Prostate gland (tissue), 2 donors: ENCODE data around the gene COL23A1. TPM values are rescaled to one million over a fixed set of nuclear protein-coding genes. Genes with fewer than 3 reads are reported as not detected.

ENCODE experiments used
- DNase-seq: peaks from one replicate; pipeline ENCODE4 v3.0.0-alpha.2; 2019; ENCODE audit warnings: low spot score
- H3K27ac ChIP-seq, 2 donors: fragments of 200-600 bp; sonication (generic); 2 replicates each; pipeline ENCODE4 v1.5.1; 2017 to 2019
- H3K27me3 ChIP-seq: fragments of 200-600 bp; sonication (generic); replicated peaks from 2 replicates; pipeline ENCODE4 v1.5.1; 2019; ENCODE audit not compliant: insufficient read depth
- H3K36me3 ChIP-seq, 2 donors: fragments of 200-600 bp; sonication (generic); 1 replicate in 1 of 2; 2 replicates in 1 of 2; pipeline versions ENCODE4 v1.5.1 to v1.8.1; 2017 to 2019
- H3K4me1 ChIP-seq: fragments of 200-600 bp; sonication (generic); replicated peaks from 2 replicates; pipeline ENCODE4 v1.5.1; 2019
- H3K4me3 ChIP-seq, 2 donors: fragments of 200-600 bp; sonication (generic); 2 replicates each; pipeline ENCODE4 v1.5.1; 2017 to 2019
- H3K9me3 ChIP-seq: fragments of 200-600 bp; sonication (generic); 2 replicates; pipeline ENCODE4 v1.5.1; 2017
- POLR2A ChIP-seq: fragments of 450-650 bp; IDR thresholded peaks from one replicate; pipeline ENCODE4 v1.6.1; 2016; ENCODE audit warnings: antibody characterized with exemption, mild to moderate bottlenecking
- POLR2AphosphoS5 ChIP-seq: sonication (generic); formaldehyde crosslinking; IDR thresholded peaks from one replicate; pipeline ENCODE4 v1.6.1; 2017; ENCODE audit warnings: antibody characterized with exemption
- WGBS: methylation state at CpG from one replicate; pipeline ENCODE4 v1.1.5; 2018; 5-methylcytosine and 5-hydroxymethylcytosine counted together
- intact Hi-C: fragments of 100-400 bp; cut with DNase I; formaldehyde crosslinking; loops from one replicate; pipeline ENCODE4 v1.14.2; 2022
- total RNA-seq, 2 donors: library from RNA; depleted of rRNA; stranded (reverse); fragments of >200 nt; gene quantifications; one replicate each; pipeline ENCODE4 v1.1.0, GENCODE V29; 2016
- TF ChIP-seq, protein P1 (sequence below), 4 experiments: fragments of 200-600 bp in 2 of 4; fragments of 450-650 bp in 2 of 4; sonication (generic) in 2 of 4; IDR thresholded peaks; 1 replicate in 3 of 4; 2 replicates in 1 of 4; pipeline ENCODE4 v1.5.1; 2016 to 2019; ENCODE audit warnings: antibody characterized with exemption in 4 of 4, mild to moderate bottlenecking in 2 of 4, moderate library complexity in 2 of 4

Gene COL23A1
- total RNA-seq, 2 donors from 2014 or later = 2.7 to 6.1 TPM

DNA sequence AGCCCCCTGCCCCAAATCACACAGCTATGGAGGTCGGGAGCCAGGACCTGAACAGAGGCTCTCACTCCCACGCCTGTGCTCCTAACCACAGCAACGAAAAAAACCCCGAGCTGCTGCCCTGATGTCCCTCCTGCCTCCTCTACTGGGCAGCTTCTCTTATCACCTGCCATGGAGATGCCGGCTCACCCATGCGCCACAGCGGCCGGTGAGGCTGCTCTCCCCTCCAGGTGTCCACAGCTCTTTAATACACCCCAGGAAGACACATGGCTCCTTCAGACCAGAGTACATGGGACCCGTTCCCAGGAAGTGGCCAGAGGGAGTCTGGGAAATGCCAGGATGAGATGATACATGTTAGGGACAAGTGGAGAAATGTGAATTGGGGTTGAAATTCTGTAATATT, 110.9 kb downstream of the COL23A1 start:
- H3K27ac ChIP-seq = no peak overlapping the region
- 96% methylated on average over 9 of the region's 9 CpGs for WGBS
- no peaks in the 10 kb centered on the region for H3K9me3 ChIP-seq
- intact Hi-C loops = no loop called here
- H3K36me3 ChIP-seq = no peaks in the 10 kb centered on the region
- no peak overlapping the region for H3K4me3 ChIP-seq
- no peaks in the 10 kb centered on the region for H3K4me1 ChIP-seq
- no peak for TF ChIP-seq POLR2AphosphoS5
- TF ChIP-seq, protein P1, sequence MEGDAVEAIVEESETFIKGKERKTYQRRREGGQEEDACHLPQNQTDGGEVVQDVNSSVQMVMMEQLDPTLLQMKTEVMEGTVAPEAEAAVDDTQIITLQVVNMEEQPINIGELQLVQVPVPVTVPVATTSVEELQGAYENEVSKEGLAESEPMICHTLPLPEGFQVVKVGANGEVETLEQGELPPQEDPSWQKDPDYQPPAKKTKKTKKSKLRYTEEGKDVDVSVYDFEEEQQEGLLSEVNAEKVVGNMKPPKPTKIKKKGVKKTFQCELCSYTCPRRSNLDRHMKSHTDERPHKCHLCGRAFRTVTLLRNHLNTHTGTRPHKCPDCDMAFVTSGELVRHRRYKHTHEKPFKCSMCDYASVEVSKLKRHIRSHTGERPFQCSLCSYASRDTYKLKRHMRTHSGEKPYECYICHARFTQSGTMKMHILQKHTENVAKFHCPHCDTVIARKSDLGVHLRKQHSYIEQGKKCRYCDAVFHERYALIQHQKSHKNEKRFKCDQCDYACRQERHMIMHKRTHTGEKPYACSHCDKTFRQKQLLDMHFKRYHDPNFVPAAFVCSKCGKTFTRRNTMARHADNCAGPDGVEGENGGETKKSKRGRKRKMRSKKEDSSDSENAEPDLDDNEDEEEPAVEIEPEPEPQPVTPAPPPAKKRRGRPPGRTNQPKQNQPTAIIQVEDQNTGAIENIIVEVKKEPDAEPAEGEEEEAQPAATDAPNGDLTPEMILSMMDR (IDR thresholded peaks at IDR 0.05) = no peak
- no peak for TF ChIP-seq POLR2A
- DNase-seq = no peak
- H3K27me3 ChIP-seq = no peaks in the 10 kb centered on the region

DNA sequence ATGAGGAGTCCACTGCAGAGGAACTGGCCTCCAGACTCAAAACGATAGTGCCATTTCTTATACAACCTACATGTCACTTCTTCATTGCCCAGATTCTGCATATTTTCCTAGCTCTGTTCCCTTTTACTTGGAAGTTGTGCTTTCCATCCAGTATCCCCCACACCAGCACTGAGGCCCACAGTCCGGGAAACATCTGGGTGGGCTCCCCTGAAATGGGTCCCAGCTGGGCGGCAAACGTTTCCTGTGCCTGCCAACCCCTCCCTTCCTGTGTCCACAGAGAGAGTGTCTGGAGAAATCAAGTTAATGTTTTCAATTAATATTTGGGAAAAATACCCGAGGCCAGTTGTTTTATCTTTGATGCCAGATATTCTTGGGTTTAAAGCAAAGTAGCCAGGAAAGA, 111.8 kb downstream of the COL23A1 start:
- 68% methylated on average over 5 of the region's 5 CpGs for WGBS
- H3K9me3 ChIP-seq = no peaks in the 10 kb centered on the region
- no peak overlapping the region for H3K27ac ChIP-seq
- no peaks in the 10 kb centered on the region for H3K36me3 ChIP-seq
- no peaks in the 10 kb centered on the region for H3K4me1 ChIP-seq
- no peak overlapping the region for H3K4me3 ChIP-seq
- H3K27me3 ChIP-seq = no peaks in the 10 kb centered on the region
- intact Hi-C loops = no loop called here
- TF ChIP-seq POLR2A = no peak
- TF ChIP-seq, protein P1 (IDR thresholded peaks at IDR 0.05) = no peak
- TF ChIP-seq POLR2AphosphoS5 = no peak
- no peak for DNase-seq

DNA sequence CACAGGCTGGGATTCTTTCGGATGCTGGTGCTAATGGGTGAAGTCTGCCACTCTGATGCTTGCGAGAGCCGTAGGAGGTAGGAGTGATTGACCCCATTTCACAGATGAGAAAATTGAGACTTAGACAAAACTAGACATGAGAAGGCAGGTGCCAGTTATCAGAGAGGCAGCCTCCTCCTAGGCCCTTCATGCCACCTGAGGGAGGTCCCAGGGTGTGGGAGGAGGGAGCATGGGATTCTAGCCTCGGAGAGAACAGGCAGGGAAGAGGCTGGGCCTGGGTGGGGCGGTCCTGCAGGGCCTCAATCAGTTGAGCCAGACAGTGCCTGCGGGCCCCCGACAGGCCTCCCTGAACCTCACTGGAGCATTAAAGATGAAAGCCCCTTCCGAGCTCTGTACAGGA, 112.4 kb downstream of the COL23A1 start:
- WGBS = 83% methylated on average over 8 of the region's 8 CpGs
- no peak for DNase-seq
- H3K9me3 ChIP-seq = no peaks in the 10 kb centered on the region
- H3K27ac ChIP-seq = no peak overlapping the region
- no peaks in the 10 kb centered on the region for H3K36me3 ChIP-seq
- intact Hi-C loops = no loop called here
- TF ChIP-seq POLR2A = no peak
- TF ChIP-seq POLR2AphosphoS5 = no peak
- TF ChIP-seq, protein P1 (IDR thresholded peaks at IDR 0.05) = no peak
- no peaks in the 10 kb centered on the region for H3K4me1 ChIP-seq
- H3K27me3 ChIP-seq = no peaks in the 10 kb centered on the region
- no peak overlapping the region for H3K4me3 ChIP-seq

DNA sequence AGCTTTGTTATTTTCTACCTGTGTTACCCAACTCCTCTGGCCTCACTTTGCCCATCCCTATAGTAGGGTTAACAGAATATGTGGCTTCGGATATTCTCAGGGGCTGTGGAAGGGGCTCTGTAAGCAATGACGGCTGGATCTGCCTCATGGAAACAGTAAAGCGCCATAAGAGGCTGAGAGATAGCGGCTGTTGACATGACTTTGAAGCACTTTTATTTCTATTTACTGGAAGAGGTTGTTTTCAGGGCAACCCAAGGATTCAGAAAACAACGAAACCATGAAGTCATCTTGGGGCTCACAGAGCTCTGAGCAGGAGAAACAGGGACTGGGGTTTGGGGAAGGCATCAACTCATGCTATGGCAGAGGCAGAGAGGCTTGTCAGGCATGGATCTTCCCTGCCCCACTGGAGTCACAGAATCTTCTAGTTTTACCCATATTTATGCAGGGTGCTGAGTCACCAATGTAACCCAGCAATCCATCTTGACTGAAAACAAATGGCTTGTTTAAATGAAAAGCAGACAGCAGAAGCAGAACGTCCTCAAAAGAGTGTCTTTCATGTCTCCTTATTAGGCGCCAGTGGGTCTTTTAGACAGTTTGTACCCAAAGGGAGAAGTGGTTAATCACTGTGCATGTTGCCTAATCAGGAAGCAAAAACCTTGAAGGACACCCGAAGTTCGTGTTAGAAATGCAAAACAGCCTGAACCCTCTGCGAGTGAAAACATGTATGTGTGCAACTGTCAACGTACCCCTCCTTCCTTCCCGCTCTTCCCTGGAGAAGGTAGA, 113.0 kb downstream of the COL23A1 start:
- Histone ChIP-seq H3K4me1 (no peaks in the 10 kb centered on the region), H3K36me3 (no peaks in the 10 kb centered on the region), H3K27ac (no peak overlapping the region), H3K27me3 (no peaks in the 10 kb centered on the region), H3K9me3 (no peaks in the 10 kb centered on the region), H3K4me3 (no peak overlapping the region)
- intact Hi-C loops = no loop called here
- TF ChIP-seq, protein P1 (IDR thresholded peaks at IDR 0.05) = no peak
- TF ChIP-seq POLR2AphosphoS5 (no peak), POLR2A (no peak)
- WGBS = 72% methylated on average over 12 of the region's 12 CpGs
- DNase-seq = no peak

DNA sequence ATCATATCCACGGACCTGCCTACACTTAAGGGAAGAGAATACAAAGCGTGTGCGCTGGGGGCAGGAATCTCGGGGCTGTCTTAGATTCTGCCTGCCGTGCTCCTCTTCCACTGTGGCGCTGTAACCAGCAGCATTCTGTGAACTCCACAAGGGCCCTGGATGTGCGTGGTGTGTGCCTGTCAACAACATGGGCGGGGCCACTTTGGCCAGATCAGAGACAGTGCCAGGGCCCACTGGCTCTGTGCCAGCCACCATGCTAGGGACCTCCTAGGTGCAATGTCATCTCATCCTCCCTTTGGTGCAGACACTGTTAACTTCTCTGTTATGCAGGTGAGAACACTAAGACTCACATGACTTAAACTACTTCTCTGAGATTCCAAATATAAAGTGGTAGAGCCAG, 113.7 kb downstream of the COL23A1 start:
- Histone ChIP-seq H3K27me3 (no peaks in the 10 kb centered on the region), H3K4me1 (no peaks in the 10 kb centered on the region), H3K4me3 (no peak overlapping the region), H3K36me3 (no peaks in the 10 kb centered on the region), H3K9me3 (no peaks in the 10 kb centered on the region), H3K27ac (no peak overlapping the region)
- intact Hi-C loops = no loop called here
- 92% methylated on average over 8 of the region's 8 CpGs for WGBS
- no peak for TF ChIP-seq POLR2AphosphoS5
- TF ChIP-seq, protein P1 (IDR thresholded peaks at IDR 0.05) = no peak
- TF ChIP-seq POLR2A = no peak
- DNase-seq = no peak
